GM19395 (cell line): ENCODE results near the gene CTU1.

ENCODE experiments used
- ATAC-seq: cut with Tn5 transposase; IDR thresholded peaks from one replicate; pipeline ENCODE4 v1.9.1; 2021; ENCODE audit warnings: mild to moderate bottlenecking, moderate library complexity; ENCODE audit not compliant: unreplicated experiment

Gene CTU1

GRCh38 chr19:51135004-51135403, 26.8 kb upstream of the CTU1 start:
- ATAC-seq = no peak

DNA sequence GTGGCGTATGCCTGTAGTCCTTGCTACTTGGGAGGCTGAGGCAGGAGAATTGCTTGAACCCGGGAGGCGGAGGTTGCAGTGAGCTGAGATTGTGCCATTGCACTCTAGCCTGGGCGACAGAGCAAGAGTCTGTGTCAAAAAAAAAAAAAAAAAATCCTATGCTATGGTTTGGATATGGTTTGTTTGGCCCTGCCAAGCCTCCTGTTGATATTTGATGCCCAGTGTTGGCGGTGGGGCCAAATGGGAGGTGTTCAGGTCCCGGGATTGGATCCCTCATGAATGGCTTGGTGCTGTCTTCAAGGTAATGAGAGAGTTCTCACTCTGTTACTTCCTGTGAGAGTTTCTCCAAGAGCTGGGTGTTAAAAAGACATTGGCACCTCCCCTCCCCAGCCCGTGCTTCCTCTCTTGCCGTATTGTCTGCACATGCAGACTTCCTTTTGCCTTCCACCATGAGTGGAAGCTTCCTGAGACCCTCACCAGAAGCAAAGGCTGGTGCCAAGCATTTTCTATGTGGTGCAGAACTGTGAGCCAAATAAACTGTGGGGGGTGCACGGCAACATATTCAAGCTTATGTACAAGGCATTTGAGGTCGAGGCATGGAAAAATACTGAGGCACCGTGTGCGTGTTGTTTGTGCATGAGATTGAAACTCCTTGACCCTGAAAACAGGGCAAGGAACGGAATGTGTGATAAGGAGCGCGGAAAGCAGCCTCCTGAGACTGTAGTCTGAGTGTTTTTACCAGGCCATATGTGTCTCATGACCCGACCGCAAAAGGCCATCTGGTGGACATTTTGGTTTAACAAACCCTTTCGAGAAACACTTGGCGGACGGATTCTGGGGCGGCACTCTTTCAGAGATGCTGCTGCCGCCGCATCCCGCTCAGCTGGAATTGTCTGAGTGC, 23.8 kb upstream of the CTU1 start:
- no peak for ATAC-seq

DNA sequence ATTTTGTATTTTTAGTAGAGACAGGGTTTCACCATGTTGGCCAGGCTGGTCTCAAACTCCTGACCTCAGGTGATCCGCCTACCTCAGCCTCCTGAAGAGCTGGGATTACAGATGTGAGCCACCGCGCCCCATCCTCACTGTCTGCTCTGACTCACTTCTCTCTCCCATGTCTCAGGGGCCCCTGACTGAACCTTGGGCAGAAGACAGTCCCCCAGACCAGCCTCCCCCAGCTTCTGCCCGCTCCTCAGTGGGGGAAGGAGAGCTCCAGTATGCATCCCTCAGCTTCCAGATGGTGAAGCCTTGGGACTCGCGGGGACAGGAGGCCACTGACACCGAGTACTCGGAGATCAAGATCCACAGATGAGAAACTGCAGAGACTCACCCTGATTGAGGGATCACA, 21.5 kb upstream of the CTU1 start:
- no peak for ATAC-seq

DNA sequence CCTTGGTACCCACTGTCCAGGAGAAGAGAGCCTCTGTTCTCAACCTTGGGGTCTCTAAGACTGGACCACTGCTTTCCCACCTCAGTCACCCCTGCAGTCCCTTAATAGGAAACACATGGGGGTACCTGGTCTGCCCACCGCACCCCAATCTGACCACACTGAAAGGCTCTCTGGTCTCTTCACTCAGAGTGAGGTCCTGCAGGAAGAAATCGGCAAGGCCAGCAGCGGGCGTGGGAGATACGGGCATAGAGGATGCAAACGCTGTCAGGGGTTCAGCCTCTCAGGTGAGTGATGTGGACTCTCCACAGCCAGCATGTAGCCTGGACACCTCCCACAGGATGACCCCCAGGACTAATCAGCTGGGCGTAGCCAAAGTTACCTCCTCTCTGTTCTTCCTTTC, 20.0 kb upstream of the CTU1 start:
- no peak for ATAC-seq

DNA sequence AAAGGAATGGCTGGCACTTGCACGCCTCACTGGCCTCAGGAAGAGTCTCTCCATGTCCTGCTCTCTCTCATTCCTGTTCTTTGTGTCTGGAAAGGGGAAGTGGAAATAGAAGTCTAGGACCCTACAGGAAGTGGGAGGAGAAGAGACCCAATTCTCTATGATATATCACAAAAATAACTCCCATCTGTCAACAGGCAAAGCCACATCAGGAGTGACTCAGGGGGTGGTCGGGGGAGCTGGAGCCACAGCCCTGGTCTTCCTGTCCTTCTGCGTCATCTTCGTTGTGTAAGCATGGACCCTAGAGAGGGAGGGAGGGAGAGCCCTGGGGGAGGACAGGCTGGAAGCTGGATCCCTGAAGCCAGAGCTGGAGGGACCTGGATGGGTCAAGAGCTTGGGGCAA, 19.5 kb upstream of the CTU1 start:
- no peak for ATAC-seq

- ATAC-seq = no peak
Observed at GRCh38 chr19:51127032-51127431, 18.8 kb upstream of the CTU1 start.

DNA sequence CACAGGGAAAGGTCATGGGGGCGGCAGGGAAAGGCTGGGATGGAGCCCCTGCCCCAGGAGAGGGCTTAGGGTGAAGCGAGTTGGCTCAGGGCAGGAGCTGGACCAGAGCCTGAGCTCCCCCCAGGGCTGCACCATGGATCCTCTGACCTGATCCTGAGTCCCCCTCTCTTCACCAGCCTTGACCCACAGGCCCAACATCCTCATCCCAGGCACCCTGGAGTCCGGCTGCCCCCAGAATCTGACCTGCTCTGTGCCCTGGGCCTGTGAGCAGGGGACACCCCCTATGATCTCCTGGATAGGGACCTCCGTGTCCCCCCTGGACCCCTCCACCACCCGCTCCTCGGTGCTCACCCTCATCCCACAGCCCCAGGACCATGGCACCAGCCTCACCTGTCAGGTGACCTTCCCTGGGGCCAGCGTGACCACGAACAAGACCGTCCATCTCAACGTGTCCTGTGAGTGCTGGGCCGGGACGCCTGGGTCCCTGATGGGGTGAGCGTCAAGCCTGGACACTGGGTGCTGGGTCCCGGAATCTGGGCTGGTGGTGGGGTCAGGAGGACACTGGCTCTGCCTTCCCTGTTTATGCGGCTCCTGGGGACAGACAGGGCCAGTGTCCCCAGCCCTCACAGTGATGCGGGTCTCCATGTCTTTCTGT, 17.3 kb upstream of the CTU1 start:
- no peak for ATAC-seq

GRCh38 chr19:51124729-51125128, 16.5 kb upstream of the CTU1 start, which contains the start of gene SIGLEC9:
SIGLEC9 (plus strand) TSS chr19:51124906; CDS start chr19:51124975, 69 bp downstream.
- ATAC-seq = no peak

GRCh38 chr19:51124216-51124615, 16.0 kb upstream of the CTU1 start:
- no peak for ATAC-seq

DNA sequence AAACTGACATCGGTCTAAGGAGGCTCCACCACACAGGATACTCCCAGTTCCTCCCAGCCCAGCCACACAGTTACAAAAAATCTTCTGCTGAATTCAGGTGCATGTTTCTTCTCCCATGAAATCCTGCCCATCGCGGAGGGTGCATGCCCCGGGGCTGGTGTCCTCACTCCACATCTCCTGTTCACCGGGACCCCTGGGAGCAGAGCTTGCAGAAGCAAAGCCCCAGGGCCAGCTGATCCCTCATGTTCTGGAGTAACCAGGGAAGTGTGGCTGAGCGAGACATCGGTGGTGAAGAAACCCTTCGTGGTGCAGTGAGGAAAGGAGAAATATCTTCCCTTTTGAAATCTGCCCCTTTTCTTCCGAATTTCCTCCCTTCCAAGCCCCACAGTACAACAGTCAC, 15.6 kb upstream of the CTU1 start:
- no peak for ATAC-seq

DNA sequence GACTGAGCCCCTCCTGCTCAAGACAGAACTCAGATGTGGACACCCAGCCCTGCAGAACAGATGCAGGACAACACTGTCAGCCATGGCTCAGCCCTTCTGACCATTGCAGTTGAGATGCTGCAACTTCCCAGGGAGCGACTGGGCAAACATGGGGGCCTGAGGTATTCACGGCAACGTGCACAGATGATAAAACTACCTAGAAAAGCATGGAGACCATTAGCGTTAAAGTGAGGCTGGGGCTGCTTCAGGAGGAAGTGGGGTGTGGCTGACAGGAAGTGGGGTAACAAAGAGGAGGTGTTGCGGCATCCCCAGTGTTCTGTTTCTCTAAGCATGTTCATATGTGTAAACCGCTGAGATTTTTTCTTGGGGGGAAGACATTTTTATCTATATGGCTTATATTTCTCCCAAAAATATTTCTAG, 15.2 kb upstream of the CTU1 start:
- no peak for ATAC-seq

DNA sequence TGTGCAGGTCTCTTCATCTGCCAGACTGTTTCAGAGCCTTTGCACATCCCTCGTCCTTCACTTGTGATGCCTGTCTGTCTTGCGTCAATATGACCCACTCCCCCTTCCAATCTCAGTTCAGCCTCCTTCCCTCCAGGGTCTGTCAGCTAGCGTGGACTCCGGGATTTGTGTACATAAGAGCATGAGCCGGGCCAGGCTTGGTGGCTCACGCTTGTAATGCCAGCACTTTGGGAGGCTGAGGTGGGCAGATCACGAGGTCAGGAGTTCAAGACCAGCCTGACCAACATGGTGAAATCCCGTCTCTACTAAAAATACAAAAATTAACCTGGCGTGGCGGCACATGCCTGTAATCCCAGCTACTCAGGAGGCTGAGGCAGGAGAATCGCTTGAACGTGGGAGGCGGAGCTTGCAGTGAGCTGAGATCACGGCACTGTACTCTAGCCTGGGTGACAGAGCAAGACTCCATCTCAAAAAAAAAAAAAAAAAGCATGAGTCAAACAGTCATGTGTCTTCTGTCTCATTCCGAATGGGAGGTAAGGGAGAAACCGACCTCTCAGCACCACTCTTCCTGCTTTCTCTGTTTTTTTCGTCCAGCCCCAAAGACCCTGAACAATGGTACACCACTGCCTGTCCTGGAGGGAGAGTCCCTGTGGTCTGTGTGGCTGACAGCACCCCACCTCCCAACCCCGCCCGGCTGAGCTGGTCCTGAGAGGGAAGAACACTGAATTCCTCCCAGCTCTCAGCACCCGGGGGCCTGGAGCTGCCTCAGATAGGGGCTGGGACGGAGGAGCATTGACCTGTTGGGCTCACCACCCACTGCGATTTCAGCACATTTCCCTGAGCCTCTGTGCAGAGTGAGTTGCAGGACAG, 14.1 kb upstream of the CTU1 start:
- ATAC-seq = no peak

DNA sequence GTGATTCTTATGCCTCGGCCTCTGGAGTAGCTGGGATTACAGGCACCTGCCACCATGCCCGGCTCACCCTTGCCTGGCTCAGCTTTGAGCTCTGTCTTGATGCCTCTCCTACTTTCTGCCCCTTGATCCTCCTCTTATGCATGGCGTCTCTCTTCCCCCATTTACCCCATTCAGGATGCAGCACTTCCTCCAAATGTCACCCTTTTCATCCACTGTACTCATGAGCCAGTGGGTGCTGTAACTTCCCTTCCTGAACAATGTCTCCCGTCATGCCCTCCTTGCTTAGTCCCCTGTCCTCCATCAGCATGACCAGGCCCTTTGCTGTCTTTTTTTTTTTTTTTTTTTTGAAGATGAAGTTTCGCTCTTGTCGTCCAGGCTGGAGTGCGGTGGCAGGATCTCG, 13.0 kb upstream of the CTU1 start:
- ATAC-seq = no peak

DNA sequence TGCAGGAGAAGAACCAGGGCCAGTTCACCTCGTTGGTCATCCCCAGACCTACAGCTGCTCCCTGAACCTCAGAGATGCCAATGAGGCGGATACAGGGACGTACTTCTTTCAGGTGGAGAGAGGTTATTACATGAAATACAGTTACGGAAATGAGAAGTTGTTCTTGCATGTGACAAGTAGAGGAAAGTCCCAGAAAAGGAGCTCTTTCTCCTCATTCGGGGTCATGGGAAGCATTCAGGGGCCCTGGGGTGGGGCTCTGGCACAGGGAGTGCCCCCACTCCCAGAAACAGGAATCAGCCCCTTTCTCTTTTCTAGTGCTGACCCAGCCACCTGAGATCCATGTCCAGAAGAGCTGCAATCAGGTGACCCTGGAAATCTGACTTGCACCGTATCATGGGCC, 12.0 kb upstream of the CTU1 start:
- ATAC-seq = no peak

- ATAC-seq = no peak
Observed at GRCh38 chr19:51119611-51120010, 11.4 kb upstream of the CTU1 start.

GRCh38 chr19:51119101-51119500, 10.9 kb upstream of the CTU1 start:
- ATAC-seq = no peak

DNA sequence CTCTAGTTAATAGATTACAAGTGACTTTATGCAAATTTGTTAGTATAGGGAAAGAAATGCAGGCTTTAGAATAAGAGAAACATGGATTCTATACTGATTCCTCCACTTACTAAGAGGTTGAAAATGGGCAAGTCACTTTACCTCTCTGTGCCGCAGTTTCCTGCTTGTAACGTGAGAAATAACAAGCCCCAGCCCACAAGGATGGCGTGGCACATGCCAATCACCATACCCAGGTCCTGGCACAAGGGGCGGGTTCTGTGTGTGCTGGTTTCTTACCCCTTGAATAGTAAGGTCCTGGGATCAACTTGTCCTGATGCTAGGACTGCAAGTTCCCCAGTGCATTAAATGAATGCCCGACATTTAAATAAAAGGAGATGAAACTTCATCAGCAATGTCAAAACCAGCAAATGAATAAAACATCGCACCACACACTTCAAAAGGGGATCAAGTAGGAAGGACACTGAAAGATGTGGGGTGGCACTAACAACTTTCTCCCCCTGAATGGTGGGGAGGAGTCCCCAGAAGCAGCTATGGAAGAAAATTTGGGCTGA, 8.6 kb upstream of the CTU1 start:
- ATAC-seq = no peak

GRCh38 chr19:51114087-51114729, 6.0 kb upstream of the CTU1 start:
- ATAC-seq = no peak

DNA sequence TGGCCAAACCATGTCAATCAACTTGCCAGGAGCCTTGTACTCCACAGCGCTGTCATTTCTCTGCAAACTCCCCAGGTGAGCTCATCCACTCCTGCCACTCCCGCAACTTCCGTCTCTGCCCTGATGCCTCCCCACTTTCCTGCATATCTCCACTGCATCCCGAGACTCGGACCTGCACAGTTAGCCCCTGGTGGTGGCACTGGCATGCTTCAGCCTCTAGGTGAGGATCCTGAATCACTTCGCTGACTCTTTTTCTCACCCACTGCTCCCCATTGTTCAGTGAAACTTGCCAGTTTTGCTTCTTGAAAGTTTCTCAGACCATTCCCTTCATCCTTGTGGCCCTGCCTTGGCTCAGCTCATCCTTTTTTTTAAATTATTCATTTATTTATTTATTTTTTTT, 3.4 kb upstream of the CTU1 start:
- no peak for ATAC-seq

DNA sequence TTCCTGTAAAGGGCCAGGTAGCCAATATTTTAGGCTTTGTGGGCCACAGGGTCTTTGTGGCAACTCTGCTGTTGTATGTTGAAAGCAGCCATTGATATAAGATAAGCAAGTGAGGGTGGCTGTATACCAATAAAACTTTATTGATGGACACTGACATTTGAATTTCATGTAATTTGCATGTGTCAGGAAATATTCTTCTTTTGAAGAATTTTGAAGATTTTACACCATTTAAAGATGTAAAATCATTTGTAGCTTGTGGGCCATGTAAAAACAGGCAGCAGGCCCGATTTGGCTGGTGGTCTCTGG, 2.4 kb upstream of the CTU1 start:
- no peak for ATAC-seq

- peak; percentile 34 for ATAC-seq
Observed at GRCh38 chr19:51108805-51109146, 567 bp upstream of the CTU1 start.
